Parathyroid adenoma (tissue), 2 donors: ENCODE measurements around the gene NSMCE3.

Source experiments
- H2AFZ ChIP-seq: fragments of 300-600 bp; sonication (generic); one replicate; pipeline ENCODE4 v1.7.0; 2017; ENCODE audit warnings: antibody characterized with exemption, mild to moderate bottlenecking
- H3K27ac ChIP-seq: fragments of 300-600 bp; sonication (generic); one replicate; pipeline ENCODE4 v1.7.0; 2017
- H3K27me3 ChIP-seq: fragments of 300-600 bp; sonication (generic); one replicate; pipeline ENCODE4 v1.7.0; 2017; ENCODE audit warnings: low read length; ENCODE audit not compliant: control insufficient read depth, insufficient read depth
- H3K36me3 ChIP-seq: fragments of 300-600 bp; sonication (generic); one replicate; pipeline ENCODE4 v1.7.0; 2017; ENCODE audit warnings: low read length; ENCODE audit not compliant: control insufficient read depth, insufficient read depth
- H3K4me1 ChIP-seq: fragments of 300-600 bp; sonication (generic); one replicate; pipeline ENCODE4 v1.7.0; 2017; ENCODE audit warnings: control low read depth
- H3K4me2 ChIP-seq: fragments of 300-600 bp; sonication (generic); one replicate; pipeline ENCODE4 v1.7.0; 2017; ENCODE audit warnings: low read length
- H3K4me3 ChIP-seq: fragments of 300-600 bp; sonication (generic); one replicate; pipeline ENCODE4 v1.7.0; 2017; ENCODE audit warnings: low read depth, low read length
- H3K79me2 ChIP-seq: fragments of 300-600 bp; sonication (generic); one replicate; pipeline ENCODE4 v1.7.0; 2017; ENCODE audit warnings: control low read depth
- H3K9ac ChIP-seq: fragments of 300-600 bp; sonication (generic); one replicate; pipeline ENCODE4 v1.7.0; 2017; ENCODE audit warnings: mild to moderate bottlenecking
- H3K9me3 ChIP-seq: fragments of 300-600 bp; sonication (generic); one replicate; pipeline ENCODE4 v1.7.0; 2017; ENCODE audit warnings: low read length; ENCODE audit not compliant: control insufficient read depth
- TF ChIP-seq, protein P1 (sequence below): fragments of 300-600 bp; sonication (generic); IDR thresholded peaks from one replicate; pipeline ENCODE4 v1.7.0; 2017; ENCODE audit warnings: antibody characterized with exemption, mild to moderate bottlenecking
- donor health status: primary hyperparathyroidism.

Gene NSMCE3

DNA sequence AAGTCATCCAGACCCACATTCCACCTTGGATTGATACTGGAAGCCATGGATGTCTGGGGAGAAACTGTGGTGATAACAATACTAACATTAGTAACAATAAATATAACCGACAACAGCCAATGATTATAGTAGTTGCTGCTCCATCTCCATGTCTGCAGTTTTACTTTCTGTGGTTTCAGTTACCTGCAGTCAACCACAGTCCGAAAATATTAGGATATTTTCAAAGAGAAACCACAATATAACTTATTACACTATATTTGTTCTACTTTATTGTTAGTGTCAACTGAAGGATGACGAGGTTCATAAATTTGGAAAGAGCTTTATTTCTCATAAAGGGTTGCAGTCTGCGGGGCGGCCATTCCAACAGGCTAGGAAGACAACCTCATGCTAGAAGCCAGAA, 2.6 kb upstream of the NSMCE3 start:
- H3K9ac ChIP-seq, result no peak overlapping the region
- H3K27ac ChIP-seq, result no peak overlapping the region
- no peak overlapping the region for H3K4me3 ChIP-seq

DNA sequence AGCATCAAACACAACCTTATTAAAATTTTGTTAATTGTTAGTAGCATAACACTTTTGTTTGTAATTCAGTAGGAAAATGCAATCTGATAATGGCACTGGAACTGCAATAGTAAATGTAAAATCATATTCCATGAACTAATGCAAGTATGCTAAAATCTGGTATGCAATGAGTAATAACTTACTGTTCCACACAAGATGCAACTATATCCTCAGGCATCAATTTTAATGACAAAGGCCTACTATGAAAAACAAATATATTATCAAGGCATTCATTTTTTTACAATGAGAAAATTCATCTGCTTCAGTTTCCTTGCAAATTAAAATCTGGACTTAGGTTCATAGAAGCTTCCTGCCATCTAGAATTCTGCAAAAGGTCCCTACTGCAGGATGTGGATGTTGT, 1.4 kb upstream of the NSMCE3 start:
- TF ChIP-seq, protein P1, sequence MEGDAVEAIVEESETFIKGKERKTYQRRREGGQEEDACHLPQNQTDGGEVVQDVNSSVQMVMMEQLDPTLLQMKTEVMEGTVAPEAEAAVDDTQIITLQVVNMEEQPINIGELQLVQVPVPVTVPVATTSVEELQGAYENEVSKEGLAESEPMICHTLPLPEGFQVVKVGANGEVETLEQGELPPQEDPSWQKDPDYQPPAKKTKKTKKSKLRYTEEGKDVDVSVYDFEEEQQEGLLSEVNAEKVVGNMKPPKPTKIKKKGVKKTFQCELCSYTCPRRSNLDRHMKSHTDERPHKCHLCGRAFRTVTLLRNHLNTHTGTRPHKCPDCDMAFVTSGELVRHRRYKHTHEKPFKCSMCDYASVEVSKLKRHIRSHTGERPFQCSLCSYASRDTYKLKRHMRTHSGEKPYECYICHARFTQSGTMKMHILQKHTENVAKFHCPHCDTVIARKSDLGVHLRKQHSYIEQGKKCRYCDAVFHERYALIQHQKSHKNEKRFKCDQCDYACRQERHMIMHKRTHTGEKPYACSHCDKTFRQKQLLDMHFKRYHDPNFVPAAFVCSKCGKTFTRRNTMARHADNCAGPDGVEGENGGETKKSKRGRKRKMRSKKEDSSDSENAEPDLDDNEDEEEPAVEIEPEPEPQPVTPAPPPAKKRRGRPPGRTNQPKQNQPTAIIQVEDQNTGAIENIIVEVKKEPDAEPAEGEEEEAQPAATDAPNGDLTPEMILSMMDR, result no peak
- Histone ChIP-seq H3K27me3 (no peaks in the 10 kb centered on the region), H3K9ac (no peak overlapping the region), H3K27ac (no peak overlapping the region), H3K36me3 (no peaks in the 10 kb centered on the region), H3K4me1 (no peaks in the 10 kb centered on the region), H3K79me2 (peaks cover 3% of the 10 kb centered on the region), H3K4me2 (no peak overlapping the region), H2AFZ (no peak overlapping the region), H3K9me3 (no peaks in the 10 kb centered on the region), H3K4me3 (no peak overlapping the region)

More for the DNA sequence above, 2.6 kb upstream of the NSMCE3 start:
- TF ChIP-seq, protein P1, result no peak
- H3K4me2 ChIP-seq, result no peak overlapping the region
- H3K9me3 ChIP-seq, result no peaks in the 10 kb centered on the region
- H3K4me1 ChIP-seq, result no peaks in the 10 kb centered on the region
- H3K79me2 ChIP-seq, result peaks cover 3% of the 10 kb centered on the region
- no peak overlapping the region for H2AFZ ChIP-seq
- H3K36me3 ChIP-seq, result no peaks in the 10 kb centered on the region
- no peaks in the 10 kb centered on the region for H3K27me3 ChIP-seq

DNA sequence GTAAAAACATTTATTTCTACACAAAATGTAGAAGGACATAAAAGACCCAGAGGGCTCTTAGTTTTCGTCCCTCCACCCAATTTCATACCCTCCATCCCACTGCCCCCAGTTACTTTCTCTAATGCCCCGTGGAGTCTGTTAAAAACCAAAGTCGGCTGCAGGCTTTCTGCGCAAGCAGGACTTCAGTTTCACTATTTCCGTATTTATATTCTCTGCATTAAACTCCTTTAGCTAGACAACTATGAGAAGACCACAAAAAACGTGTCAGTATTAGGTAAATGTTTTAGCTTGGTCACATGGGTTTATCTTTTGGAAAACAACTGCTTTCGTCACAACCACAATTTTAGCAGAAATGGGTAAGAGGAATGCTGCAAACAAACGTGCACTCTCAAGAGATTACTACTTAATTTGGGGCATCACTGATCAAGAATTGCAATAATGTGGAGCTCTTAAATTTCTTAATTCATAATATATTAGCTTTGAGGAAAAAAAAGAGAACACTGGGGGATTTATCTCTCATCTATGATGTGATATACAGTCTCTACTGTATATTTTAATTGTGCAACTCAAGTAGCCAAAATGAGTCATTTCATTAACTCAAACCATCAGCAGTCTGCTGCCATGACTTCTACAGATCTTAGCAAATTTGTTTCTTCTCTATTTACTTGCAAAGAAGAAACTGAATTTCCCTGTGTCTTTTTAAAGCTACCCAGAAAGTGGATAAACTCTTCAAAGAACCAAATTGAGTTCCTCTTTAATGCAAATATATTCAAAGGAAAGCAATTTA, 740 bp upstream of the NSMCE3 start:
- H3K9ac ChIP-seq, result no peak overlapping the region
- H3K4me3 ChIP-seq, result peak overlapping the region; percentile 61
- H2AFZ ChIP-seq, result peak overlapping the region; percentile 63
- peak overlapping the region; percentile 75 for H3K27ac ChIP-seq
- peaks cover 3% of the 10 kb centered on the region for H3K79me2 ChIP-seq
- H3K4me1 ChIP-seq, result no peaks in the 10 kb centered on the region
- TF ChIP-seq, protein P1, result no peak
- H3K9me3 ChIP-seq, result no peaks in the 10 kb centered on the region
- H3K36me3 ChIP-seq, result no peaks in the 10 kb centered on the region
- no peaks in the 10 kb centered on the region for H3K27me3 ChIP-seq
- H3K4me2 ChIP-seq, result peak overlapping the region; percentile 59

DNA sequence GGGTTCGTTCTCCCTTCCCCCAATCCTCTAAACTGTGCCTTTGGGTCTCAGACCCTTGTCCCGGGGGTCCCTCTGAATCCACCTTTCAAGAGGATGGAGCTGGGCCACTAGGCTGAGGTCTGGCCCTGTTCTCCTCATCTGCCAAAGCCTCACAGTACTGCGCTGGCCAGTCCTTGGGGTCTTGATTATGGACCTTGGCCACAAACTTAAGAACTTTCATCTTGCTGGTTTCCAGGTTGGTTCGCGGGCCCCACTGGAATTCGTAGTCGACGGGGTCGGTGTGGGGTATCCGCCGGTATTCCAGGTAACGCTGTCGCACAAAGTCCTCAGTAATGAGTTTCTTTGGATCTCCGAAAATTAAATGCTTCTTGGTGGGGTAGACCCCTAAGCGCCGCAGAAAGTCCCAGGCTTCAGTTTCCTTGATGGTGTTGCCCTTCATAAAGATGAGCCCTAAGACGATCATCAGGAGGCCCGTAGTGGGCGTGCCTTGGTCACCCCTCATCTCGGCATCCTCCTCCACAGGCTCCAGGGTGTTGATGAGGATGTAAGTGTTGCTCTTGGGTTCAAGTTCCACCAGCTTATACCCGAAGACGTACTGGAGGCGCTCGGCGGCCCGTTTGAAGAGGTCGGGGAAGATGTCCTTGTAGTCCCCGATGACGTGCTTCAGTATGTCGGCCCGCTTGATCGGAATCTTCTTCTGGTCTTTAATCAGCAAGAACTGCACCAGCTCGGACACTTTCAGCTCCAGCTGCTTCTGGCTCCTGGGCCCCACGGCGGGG, 727 bp downstream of the NSMCE3 start:
- TF ChIP-seq, protein P1, result no peak
- Histone ChIP-seq H3K4me3 (peak overlapping the region; percentile 61), H3K9me3 (no peaks in the 10 kb centered on the region), H3K27me3 (no peaks in the 10 kb centered on the region), H3K79me2 (peaks cover 3% of the 10 kb centered on the region), H3K27ac (peak overlapping the region; percentile 75), H3K9ac (no peak overlapping the region), H3K36me3 (no peaks in the 10 kb centered on the region), H3K4me2 (peak overlapping the region; percentile 59), H3K4me1 (no peaks in the 10 kb centered on the region), H2AFZ (peak overlapping the region; percentile 62)
